ENCODE results near the gene YJEFN3. TPM values are rescaled to one million over a fixed set of nuclear protein-coding genes. Genes with fewer than 3 reads are reported as not detected.

YJEFN3 gene
- total RNA-seq, 1 donor from 2014 or later = 6.4 TPM

DNA sequence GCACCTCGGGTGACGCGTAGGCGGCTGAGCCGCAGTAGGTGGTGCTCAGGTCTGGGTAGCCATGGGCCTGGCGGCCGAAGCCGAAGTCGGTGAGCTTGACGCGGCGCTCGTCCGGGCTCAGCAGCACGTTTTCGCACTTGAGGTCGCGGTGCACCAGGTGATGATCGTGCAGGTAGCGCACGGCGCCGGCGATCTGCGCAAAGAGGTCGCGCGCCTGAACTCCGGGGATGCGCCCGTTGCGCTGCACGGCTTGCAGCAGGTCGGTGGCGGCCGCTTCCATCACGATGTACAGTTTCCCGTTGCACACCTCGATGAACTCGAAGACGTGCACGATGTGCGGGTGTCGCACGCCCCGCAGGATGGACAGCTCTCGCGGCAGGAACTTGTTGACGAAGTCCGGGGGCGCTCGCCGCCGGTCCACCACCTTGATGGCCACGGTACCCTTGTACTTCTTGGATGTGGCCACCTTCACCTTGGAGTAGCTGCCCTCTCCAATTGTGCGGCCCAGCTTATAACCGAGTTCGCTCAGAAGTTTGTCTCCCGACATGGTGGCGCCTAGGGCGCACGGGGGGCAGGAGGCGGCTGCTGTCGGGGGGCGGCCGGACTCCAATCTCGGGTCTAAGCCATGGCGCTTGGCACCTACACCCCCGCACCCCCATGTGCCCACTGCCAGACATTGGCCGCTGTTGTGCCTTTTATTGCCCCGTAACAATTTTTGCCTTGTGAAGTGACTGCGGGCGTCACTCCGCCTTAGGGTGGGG is 13.7 kb upstream of the YJEFN3 start, which contains the start of gene TSSK6:
TSS of gene TSSK6 (minus strand) at position 668 of the 761 bp plus-strand sequence. CDS start at position 547, 121 bp downstream.
- Histone ChIP-seq H3K9me3 (no peaks in the 10 kb centered on the region), H3K27ac (peak within 1 kb of the TSS; percentile 92), H3K27me3 (no peaks in the 10 kb centered on the region), H3K4me3 (peak within 1 kb of the TSS; percentile 80), H3K4me1 (peaks cover 11% of the 10 kb centered on the region), H3K36me3 (peaks cover 1% of the 10 kb centered on the region)
- TF ChIP-seq, protein P1, sequence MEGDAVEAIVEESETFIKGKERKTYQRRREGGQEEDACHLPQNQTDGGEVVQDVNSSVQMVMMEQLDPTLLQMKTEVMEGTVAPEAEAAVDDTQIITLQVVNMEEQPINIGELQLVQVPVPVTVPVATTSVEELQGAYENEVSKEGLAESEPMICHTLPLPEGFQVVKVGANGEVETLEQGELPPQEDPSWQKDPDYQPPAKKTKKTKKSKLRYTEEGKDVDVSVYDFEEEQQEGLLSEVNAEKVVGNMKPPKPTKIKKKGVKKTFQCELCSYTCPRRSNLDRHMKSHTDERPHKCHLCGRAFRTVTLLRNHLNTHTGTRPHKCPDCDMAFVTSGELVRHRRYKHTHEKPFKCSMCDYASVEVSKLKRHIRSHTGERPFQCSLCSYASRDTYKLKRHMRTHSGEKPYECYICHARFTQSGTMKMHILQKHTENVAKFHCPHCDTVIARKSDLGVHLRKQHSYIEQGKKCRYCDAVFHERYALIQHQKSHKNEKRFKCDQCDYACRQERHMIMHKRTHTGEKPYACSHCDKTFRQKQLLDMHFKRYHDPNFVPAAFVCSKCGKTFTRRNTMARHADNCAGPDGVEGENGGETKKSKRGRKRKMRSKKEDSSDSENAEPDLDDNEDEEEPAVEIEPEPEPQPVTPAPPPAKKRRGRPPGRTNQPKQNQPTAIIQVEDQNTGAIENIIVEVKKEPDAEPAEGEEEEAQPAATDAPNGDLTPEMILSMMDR (IDR thresholded peaks at IDR 0.05) = no peak
- no peak for ATAC-seq
- intact Hi-C loops (cut with DNase I) = no loop called here
- DNase-seq = no peak

DNA sequence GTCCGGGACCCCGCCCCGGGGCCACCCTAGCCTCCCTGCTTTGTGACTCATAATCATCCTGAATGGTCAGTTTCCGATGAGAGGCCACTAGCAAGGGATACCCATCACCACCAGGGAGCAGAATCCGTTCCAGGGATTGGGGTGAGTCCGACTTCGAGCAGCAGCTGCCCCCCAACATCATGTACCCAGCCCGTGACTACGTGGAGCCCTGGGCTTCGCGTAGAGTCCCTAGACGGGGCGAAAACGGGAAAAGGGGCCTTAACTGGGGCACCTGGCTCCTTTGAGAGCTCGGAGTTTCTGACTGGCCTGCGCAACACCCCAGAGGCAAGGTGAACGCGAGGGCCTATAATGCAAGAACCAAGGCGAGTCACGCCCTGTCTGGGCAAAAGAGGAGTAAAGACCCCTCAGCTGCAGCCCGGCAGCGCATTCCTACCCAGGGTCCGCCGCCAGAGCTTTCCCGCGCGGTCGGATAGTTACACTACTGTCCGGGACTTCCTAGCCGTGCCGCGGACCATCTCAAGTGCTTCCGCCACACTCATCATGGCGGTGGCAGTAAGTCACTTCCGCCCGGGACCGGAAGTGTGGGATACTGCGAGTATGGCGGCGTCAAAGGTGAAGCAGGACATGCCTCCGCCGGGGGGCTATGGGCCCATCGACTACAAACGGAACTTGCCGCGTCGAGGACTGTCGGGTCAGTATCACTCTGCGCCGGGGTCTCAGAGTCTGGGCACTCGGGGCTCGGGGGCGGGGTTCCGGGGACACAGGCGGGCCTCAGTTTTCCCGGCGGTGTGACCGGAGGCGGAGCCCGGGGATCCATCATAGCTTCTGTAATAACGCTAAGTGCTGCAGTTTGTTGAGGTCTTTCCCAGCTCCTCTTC is 12.8 kb upstream of the YJEFN3 start, which contains the start of gene NDUFA13:
TSS of gene NDUFA13 (plus strand) at position 584 of the 878 bp plus-strand sequence. CDS start at position 598, 14 bp downstream.
- H3K4me1 ChIP-seq = peaks cover 11% of the 10 kb centered on the region
- peak; percentile 94 for DNase-seq
- peak within 1 kb of the TSS; percentile 80 for H3K4me3 ChIP-seq
- no peaks in the 10 kb centered on the region for H3K9me3 ChIP-seq
- peak; percentile 96 for ATAC-seq
- peak within 1 kb of the TSS; percentile 92 for H3K27ac ChIP-seq
- intact Hi-C loops (cut with DNase I) = no loop called here
- no peaks in the 10 kb centered on the region for H3K27me3 ChIP-seq
- TF ChIP-seq, protein P1 (IDR thresholded peaks at IDR 0.05) = no peak
- H3K36me3 ChIP-seq = peaks cover 9% of the 10 kb centered on the region

- Histone ChIP-seq H3K4me1 (peaks cover 11% of the 10 kb centered on the region), H3K4me3 (peak overlapping the region; percentile 80), H3K27ac (no peak overlapping the region), H3K36me3 (peaks cover 9% of the 10 kb centered on the region), H3K27me3 (no peaks in the 10 kb centered on the region), H3K9me3 (no peaks in the 10 kb centered on the region)
- DNase-seq (no peak), ATAC-seq (no peak)
- intact Hi-C loops (cut with DNase I) = no loop called here
- TF ChIP-seq, protein P1 (IDR thresholded peaks at IDR 0.05) = no peak
These were observed 11.5 kb upstream of the YJEFN3 start for GRCh38 chr19:19517235-19517619.

DNA sequence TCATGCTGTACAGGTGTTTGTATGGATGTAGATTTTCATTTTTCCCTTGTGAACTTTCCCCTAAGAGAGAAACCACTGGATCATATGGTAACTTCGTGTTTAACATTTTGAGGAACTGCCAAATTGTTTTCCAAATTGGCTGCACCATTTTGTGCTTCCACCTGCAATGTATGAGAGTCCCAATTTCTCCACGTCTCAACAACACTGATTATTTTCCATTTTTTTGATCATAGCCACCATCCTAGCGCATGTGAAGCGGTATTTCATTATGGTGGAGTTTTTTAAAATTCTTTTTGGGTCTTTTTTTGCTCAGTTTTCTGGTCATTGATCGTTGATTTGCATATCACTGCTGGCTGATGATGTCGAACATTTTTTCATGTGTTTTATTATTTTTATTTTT is 7.7 kb upstream of the YJEFN3 start:
- ATAC-seq = no peak
- TF ChIP-seq, protein P1 (IDR thresholded peaks at IDR 0.05) = no peak
- Histone ChIP-seq H3K27me3 (no peaks in the 10 kb centered on the region), H3K4me3 (no peak overlapping the region), H3K4me1 (peaks cover 11% of the 10 kb centered on the region), H3K9me3 (no peaks in the 10 kb centered on the region), H3K36me3 (peaks cover 24% of the 10 kb centered on the region), H3K27ac (no peak overlapping the region)
- no peak for DNase-seq
- intact Hi-C loops (cut with DNase I) = no loop called here

DNA sequence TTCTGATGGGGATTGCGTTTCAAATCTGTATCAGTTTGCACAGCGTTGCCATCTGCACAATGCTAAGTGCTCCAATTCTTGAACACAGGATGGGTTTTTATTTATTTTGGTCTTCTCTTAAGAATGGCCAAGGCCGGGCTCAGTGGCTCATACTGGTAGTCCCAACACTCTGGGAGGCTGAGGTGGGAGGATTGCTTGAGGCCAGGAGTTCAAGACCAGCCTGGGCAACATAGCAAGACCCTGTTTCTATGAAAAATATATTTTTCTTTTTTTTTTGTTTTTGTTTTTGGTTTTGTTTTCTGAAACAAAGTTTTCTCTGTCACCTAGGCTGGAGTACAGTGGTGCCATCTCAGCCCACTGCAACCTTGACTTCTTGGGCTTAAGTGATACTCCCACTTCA is 5.5 kb upstream of the YJEFN3 start:
- TF ChIP-seq, protein P1 (IDR thresholded peaks at IDR 0.05) = no peak
- H3K36me3 ChIP-seq = peaks cover 46% of the 10 kb centered on the region
- intact Hi-C loops (cut with DNase I) = no loop called here
- no peaks in the 10 kb centered on the region for H3K27me3 ChIP-seq
- ATAC-seq = no peak
- H3K9me3 ChIP-seq = no peaks in the 10 kb centered on the region
- DNase-seq = no peak
- H3K4me3 ChIP-seq = no peak overlapping the region
- no peak overlapping the region for H3K27ac ChIP-seq
- H3K4me1 ChIP-seq = no peaks in the 10 kb centered on the region
